HG03439 (cell line): ENCODE results near the gene C1QTNF9B.
"Not testable (repeated sequence)": the region's sequence is repeated elsewhere in the genome, so short reads cannot be mapped to it uniquely, and the experiment has no call there.

Source experiments
- ATAC-seq: cut with Tn5 transposase; IDR thresholded peaks from one replicate; pipeline ENCODE4 v1.9.1; 2021; ENCODE audit warnings: mild to moderate bottlenecking, moderate library complexity; ENCODE audit not compliant: unreplicated experiment

Gene C1QTNF9B

GRCh38 chr13:23897452-23897919 is at the start of gene C1QTNF9B:
Gene C1QTNF9B (minus strand): TSS chr13:23897502.
- not testable (repeated sequence) for ATAC-seq

- ATAC-seq, result no peak
Measured at GRCh38 chr13:23946900-23947299, 49.6 kb upstream of the C1QTNF9B start.

GRCh38 chr13:23946067-23946466 is 48.8 kb upstream of the C1QTNF9B start:
- ATAC-seq, result no peak

DNA sequence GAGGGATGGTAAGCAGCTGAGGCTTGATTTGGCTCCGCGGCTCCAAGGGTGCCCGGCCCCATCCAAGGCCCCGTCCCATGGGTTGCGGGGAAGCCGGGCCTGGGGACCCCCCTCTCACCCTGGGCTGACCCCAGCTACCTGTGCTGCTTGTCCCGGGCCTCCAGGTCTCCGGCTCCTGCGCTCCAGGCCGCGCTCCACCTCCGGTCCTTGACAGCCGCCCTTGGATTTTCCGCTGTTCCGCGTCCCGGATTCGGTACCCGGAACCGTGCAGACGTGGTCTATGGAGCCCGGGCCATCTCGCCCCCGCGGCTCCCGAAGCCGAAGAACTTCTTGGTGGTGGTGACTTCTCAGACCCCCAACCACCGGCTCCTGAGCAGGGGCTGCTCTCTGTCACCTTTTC is 48.3 kb upstream of the C1QTNF9B start:
- no peak for ATAC-seq

DNA sequence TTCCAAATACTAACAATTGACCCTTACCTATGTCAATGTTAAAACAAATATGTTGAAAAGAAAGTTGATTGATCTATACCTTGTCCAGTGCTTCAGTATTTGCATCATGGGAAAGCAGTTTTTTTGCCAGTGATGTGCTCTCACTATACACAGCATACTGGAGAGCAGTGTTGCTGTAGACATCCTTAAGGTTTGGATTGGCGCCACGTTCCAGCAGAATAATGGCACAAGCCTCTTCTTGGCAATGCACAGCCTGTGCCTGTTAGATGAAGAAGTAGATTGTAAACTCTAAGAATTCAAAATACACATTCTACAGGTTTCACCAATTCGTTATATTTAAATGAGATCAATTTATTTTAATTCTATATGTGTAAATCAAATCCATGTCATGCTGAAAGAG is 43.9 kb upstream of the C1QTNF9B start:
- ATAC-seq, result no peak

DNA sequence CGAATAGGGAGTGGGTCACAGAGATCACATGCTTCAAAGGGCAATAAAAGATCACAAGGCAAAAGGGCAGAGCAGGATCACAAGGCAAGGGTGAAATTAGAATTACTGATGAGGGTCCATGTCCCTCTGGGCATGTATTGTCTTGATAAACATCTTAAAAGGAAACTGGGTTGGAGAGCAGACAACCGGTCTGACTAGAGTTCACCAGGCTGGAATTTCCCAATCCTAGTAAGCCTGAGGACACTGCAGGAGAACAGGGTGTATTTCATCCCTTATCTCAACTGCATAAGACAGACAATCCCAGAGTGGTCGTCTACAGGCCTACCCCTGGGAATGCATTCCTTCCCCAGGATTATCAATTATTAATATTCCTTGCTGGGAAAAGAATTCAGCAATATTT is 42.4 kb upstream of the C1QTNF9B start:
- ATAC-seq, result not testable (repeated sequence)

- no peak for ATAC-seq
Measured at GRCh38 chr13:23934520-23934919, 37.2 kb upstream of the C1QTNF9B start.

DNA sequence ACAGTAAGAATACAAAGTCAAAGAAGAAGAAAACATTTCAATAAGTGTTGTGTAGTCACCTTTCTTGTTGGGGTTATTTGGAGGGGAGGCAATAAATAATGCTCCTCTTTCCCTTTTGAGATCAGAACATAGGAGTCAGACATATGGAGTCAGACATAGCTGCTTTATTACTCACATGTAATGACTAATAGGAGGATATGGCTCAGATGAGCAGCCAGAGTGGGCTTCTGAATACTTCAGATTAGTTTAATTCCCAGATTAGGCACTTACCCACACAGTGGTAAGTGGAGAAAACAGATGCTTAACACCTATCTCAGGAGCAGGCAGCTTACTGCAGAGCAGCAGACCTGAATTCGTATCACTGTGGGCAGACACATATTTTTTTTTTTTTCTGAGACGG is 31.7 kb upstream of the C1QTNF9B start:
- no peak for ATAC-seq

- no peak for ATAC-seq
Measured at GRCh38 chr13:23923031-23923430, 25.7 kb upstream of the C1QTNF9B start.

- ATAC-seq, result no peak
Measured at GRCh38 chr13:23922005-23922932, 25.0 kb upstream of the C1QTNF9B start.

DNA sequence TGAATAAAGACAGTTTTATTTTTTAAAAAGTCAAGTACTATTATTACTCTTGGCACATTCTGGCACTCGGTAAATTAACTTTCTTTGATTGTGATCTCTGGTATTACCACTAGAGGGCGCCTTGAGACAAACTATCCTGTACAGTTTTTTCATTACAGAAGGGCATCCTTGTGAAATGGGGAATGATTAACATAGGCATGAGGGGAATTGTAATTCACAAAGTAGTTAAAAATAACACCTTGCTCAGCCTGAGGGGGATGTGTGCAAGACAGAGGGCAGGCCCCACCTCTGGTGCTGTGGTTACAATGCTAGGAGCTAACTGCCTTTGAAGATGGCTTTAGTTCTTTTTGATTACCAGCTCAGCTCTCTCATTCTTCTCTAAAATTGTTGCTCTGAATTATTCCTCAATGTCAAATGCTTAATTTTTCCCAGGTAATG is 24.2 kb upstream of the C1QTNF9B start:
- no peak for ATAC-seq

- ATAC-seq, result no peak
Measured at GRCh38 chr13:23919006-23919405, 21.7 kb upstream of the C1QTNF9B start.

DNA sequence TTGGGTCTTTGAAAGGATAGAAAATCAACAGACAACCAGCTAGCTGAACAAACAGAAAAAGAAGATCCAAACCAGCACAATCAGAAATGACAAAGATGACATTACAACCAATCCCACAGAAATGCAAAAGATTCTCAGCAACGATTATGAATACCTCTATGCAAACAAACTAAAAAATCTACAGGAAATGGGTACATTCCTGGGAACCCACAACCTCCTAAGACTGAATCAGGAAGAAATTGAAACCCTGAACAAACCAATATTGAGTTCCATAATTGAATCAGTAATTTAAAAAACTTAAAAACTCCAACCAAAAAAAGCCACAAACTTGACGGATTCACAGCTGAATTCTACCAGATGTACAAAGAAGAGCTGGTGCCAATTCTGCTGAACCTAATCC is 20.9 kb upstream of the C1QTNF9B start:
- no peak for ATAC-seq

- ATAC-seq, result no peak
Measured at GRCh38 chr13:23915308-23915707, 18.0 kb upstream of the C1QTNF9B start.

GRCh38 chr13:23912469-23912868 is 15.2 kb upstream of the C1QTNF9B start:
- ATAC-seq, result no peak

- ATAC-seq, result no peak
Measured at GRCh38 chr13:23909606-23910005, 12.3 kb upstream of the C1QTNF9B start.

- ATAC-seq, result no peak
Measured at GRCh38 chr13:23905766-23906165, 8.5 kb upstream of the C1QTNF9B start.

GRCh38 chr13:23903906-23904280 is 6.6 kb upstream of the C1QTNF9B start:
- ATAC-seq, result no peak

DNA sequence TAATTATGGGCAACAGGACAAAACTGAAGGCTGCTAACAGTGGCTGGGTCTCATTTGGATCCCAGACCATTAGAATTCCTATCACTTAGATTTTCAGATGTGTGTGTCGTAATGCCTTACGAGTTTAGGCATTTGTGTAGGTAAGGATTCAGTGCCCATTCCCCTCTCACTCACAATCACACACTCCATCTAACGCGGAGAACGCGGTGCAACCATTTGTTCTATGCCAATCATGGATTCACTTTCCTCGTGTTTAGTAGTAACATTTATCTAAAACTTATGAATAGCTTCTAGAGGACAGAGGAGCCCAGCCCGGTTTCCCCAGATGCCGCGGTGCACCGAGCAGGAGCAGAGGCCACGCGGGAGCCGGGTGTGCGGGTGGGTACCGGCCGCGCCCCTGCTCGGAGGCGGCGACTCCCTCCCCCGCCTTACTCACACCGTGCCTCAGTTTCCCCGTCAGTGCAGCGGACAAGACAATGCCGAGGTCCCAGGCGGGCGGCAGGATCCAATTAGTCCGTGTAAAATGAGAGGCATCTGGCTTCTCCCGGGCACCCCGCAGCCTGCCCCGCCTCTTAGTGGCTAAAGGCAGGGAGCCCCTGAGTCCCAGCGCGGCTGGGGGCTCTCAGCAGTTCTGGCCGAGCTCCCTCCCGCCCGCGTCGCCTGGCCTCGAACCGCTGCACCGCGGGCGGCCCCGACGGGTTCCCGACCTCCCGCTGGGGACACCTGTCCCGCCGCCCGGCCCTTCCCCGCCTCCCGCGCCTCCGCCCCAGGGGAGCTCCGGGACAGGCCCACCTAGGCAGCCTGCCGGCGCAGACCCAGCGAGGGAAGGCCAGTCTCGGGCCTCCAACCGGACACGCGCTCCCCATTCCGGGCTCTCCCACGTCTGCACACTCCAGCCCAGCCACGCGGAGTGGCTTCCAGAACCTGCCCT is 5.9 kb upstream of the C1QTNF9B start:
- ATAC-seq, result no peak

DNA sequence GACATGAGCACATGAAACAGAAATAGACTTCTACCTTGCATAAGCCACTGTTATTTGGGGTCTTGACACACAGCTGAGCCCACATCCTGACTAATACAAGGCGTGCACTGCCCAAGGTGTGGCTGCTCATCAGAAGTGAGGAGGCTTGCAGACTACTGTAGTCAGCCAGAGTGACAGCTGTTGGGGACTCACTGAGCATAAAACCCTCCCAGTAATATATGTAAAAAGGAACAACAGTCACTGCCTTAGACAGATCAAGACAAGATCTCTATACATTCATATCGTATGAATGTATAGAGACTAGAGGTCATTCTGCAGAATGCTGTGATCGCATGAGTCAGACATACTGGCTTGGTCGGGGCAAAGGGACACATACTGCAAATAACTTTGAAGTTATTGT is 4.1 kb upstream of the C1QTNF9B start:
- ATAC-seq, result no peak

DNA sequence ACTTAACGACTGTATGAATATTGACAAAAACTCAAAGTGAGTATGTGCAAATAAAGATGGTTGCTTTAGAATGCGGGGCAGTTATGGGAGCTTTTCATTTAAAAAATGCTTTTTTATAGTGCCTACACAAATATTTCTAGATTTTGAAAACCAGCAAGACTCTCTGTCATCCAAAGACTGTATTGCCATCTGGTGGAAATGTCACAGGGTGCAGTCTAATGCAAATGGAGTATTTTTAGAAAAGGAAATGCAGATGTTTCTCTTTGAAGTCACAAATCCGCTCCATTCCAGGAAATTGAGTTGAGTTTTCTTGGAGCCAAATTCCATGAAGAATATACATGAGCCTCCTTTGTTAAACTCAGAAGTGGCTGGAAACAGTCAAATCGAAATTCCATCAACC is 2.3 kb upstream of the C1QTNF9B start:
- no peak for ATAC-seq

DNA sequence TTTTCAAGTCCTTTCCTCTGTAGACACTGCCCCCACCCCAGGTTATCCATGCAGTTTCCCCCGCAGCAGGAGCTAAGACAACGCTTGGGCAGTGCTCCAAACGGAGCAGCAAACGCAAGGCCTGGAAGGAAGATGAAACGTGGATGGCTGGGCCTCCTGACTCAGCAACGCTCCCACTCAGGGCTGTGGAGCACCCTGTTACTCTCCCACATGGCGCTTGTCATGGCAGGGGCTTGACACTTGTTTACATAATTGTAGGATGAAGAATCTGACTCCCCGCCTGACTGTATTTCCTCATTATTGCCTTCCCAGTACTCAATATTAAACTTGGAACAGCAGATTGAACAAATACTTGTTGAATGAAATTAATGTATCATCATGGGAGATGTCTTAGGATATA is 799 bp upstream of the C1QTNF9B start:
- ATAC-seq, result no peak
